Endothelial cell (in vitro differentiated cells): Measurements from ENCODE around the gene RPTOR. TPM values are rescaled to one million over a fixed set of nuclear protein-coding genes. Genes with fewer than 3 reads are reported as not detected.
A peak's percentile ranks its signal among the peaks of the same experiment; 100 is the strongest.

Experiments
- DNase-seq: peaks from one replicate; pipeline ENCODE4 v3.0.0; 2021; ENCODE audit warnings: low spot score
- H3K27ac Mint-ChIP-seq: one replicate; pipeline ENCODE4 v1.8.0; 2021; ENCODE audit warnings: mixed read lengths, inconsistent platforms; ENCODE audit not compliant: unreplicated experiment
- H3K27me3 Mint-ChIP-seq: one replicate; pipeline ENCODE4 v1.8.0; 2021; ENCODE audit warnings: mild to moderate bottlenecking, moderate library complexity, mixed read lengths, inconsistent platforms; ENCODE audit not compliant: unreplicated experiment
- H3K36me3 Mint-ChIP-seq: one replicate; pipeline ENCODE4 v1.8.0; 2021; ENCODE audit warnings: mild to moderate bottlenecking, low read depth, mixed read lengths, inconsistent platforms; ENCODE audit not compliant: unreplicated experiment
- H3K4me1 Mint-ChIP-seq: one replicate; pipeline ENCODE4 v1.8.0; 2021; ENCODE audit warnings: mild to moderate bottlenecking, mixed read lengths, inconsistent platforms; ENCODE audit not compliant: unreplicated experiment
- H3K4me3 Mint-ChIP-seq: one replicate; pipeline ENCODE4 v1.8.0; 2021; ENCODE audit warnings: mild to moderate bottlenecking, mixed read lengths, inconsistent platforms; ENCODE audit not compliant: unreplicated experiment
- H3K9me3 Mint-ChIP-seq: one replicate; pipeline ENCODE4 v1.8.0; 2021; ENCODE audit warnings: mixed read lengths, inconsistent platforms; ENCODE audit not compliant: unreplicated experiment
- CTCF ChIP-seq: fragments of 200-600 bp; sonication (generic); IDR thresholded peaks from one replicate; pipeline ENCODE4 v1.5.0; 2021; ENCODE audit warnings: antibody characterized with exemption; ENCODE audit not compliant: unreplicated experiment
- total RNA-seq: library from RNA; stranded (reverse); fragmentation: NEBNext Ultra II Directional; extraction: Animal tissue kit (Norgen Biotek cat#: 25700); gene quantifications from one replicate; pipeline ENCODE4 v1.2.1, GENCODE V29; 2021; ENCODE audit not compliant: unreplicated experiment

The RPTOR gene
- total RNA-seq, 1 donor from 2014 or later = 36.7 TPM

GRCh38 chr17:80930335-80931279 lies 386.0 kb downstream of the RPTOR start:
- Mint-ChIP-seq H3K27ac (no peak overlapping the region), H3K9me3 (no peaks in the 10 kb centered on the region), H3K27me3 (peaks cover 5% of the 10 kb centered on the region), H3K4me3 (peak overlapping the region; percentile 43), H3K4me1 (peaks cover 24% of the 10 kb centered on the region), H3K36me3 (peaks cover 28% of the 10 kb centered on the region)
- DNase-seq = no peak
- TF ChIP-seq CTCF = no peak

GRCh38 chr17:80931421-80932265 lies 387.0 kb downstream of the RPTOR start:
- Mint-ChIP-seq H3K27ac (no peak overlapping the region), H3K9me3 (no peaks in the 10 kb centered on the region), H3K27me3 (peaks cover 5% of the 10 kb centered on the region), H3K4me3 (no peak overlapping the region), H3K4me1 (peaks cover 21% of the 10 kb centered on the region), H3K36me3 (peaks cover 21% of the 10 kb centered on the region)
- no peak for DNase-seq
- TF ChIP-seq CTCF = no peak

GRCh38 chr17:80935526-80935925 lies 390.9 kb downstream of the RPTOR start:
- no peak for DNase-seq
- H3K9me3 Mint-ChIP-seq = no peaks in the 10 kb centered on the region
- H3K36me3 Mint-ChIP-seq = peaks cover 2% of the 10 kb centered on the region
- no peak overlapping the region for H3K27ac Mint-ChIP-seq
- peaks cover under 1% of the 10 kb centered on the region for H3K27me3 Mint-ChIP-seq
- no peak for TF ChIP-seq CTCF
- no peaks in the 10 kb centered on the region for H3K4me1 Mint-ChIP-seq
- no peak overlapping the region for H3K4me3 Mint-ChIP-seq

- H3K27me3 Mint-ChIP-seq = no peaks in the 10 kb centered on the region
- no peaks in the 10 kb centered on the region for H3K36me3 Mint-ChIP-seq
- no peak overlapping the region for H3K4me3 Mint-ChIP-seq
- no peaks in the 10 kb centered on the region for H3K9me3 Mint-ChIP-seq
- TF ChIP-seq CTCF = no peak
- no peak for DNase-seq
- H3K4me1 Mint-ChIP-seq = no peaks in the 10 kb centered on the region
- H3K27ac Mint-ChIP-seq = no peak overlapping the region
Measured at GRCh38 chr17:80936218-80936617, 391.6 kb downstream of the RPTOR start.
